Large intestine (tissue), 3 donors: Measurements from ENCODE around the gene CNTN1. TPM values are rescaled to one million over a fixed set of nuclear protein-coding genes. Genes with fewer than 3 reads are reported as not detected.

ENCODE experiments used
- DNase-seq, 2 donors: peaks; one replicate each; pipeline versions ENCODE4 v3.0.0 to v3.0.0-alpha.2; 2013
- H3K27ac ChIP-seq: one replicate; pipeline ENCODE4 v1.5.1; 2013; ENCODE audit warnings: low read length
- H3K27me3 ChIP-seq: 2 replicates; pipeline ENCODE4 v1.6.1; 2013; ENCODE audit warnings: low read length; ENCODE audit not compliant: control insufficient read depth, insufficient read depth
- H3K36me3 ChIP-seq: 2 replicates; pipeline ENCODE4 v1.6.1; 2013; ENCODE audit warnings: low read length; ENCODE audit not compliant: control insufficient read depth, insufficient read depth
- H3K4me1 ChIP-seq: one replicate; pipeline ENCODE4 v1.6.1; 2013; ENCODE audit warnings: low read length; ENCODE audit not compliant: control insufficient read depth, insufficient read depth
- H3K4me3 ChIP-seq: one replicate; pipeline ENCODE4 v1.5.1; 2013; ENCODE audit warnings: low read length
- H3K9me3 ChIP-seq: one replicate; pipeline ENCODE4 v1.6.1; 2013; ENCODE audit warnings: mild to moderate bottlenecking, low read depth, low read length, moderate library complexity; ENCODE audit not compliant: control insufficient read depth
- WGBS: methylation state at CpG from one replicate; pipeline ENCODE4 v1.1.5; 2013; ENCODE audit warnings: low lambda C conversion rate; ENCODE audit not compliant: insufficient coverage; 5-methylcytosine and 5-hydroxymethylcytosine counted together
- polyA plus RNA-seq: library from polyadenylated mRNA; unstranded; fragments of 120-200 nt; gene quantifications from one replicate; pipeline ENCODE4 v1.2.1, GENCODE V29; 2013

CNTN1 gene
- polyA plus RNA-seq, 1 donor = 7.4 TPM

GRCh38 chr12:40760821-40761220 lies 68.6 kb downstream of the CNTN1 start:
- Histone ChIP-seq H3K36me3 (no peaks in the 10 kb centered on the region), H3K4me1 (no peaks in the 10 kb centered on the region), H3K4me3 (no peak overlapping the region), H3K27me3 (no peaks in the 10 kb centered on the region), H3K27ac (no peak overlapping the region), H3K9me3 (no peaks in the 10 kb centered on the region)
- no peak for DNase-seq

GRCh38 chr12:40762072-40762471 lies 69.8 kb downstream of the CNTN1 start:
- WGBS = no CpG with 5 or more reads among the region's 1 CpG
- no peak for DNase-seq

GRCh38 chr12:40768125-40768864 lies 76.1 kb downstream of the CNTN1 start:
- no peaks in the 10 kb centered on the region for H3K4me1 ChIP-seq
- no peak overlapping the region for H3K4me3 ChIP-seq
- no peaks in the 10 kb centered on the region for H3K9me3 ChIP-seq
- H3K27me3 ChIP-seq = no peaks in the 10 kb centered on the region
- H3K36me3 ChIP-seq = no peaks in the 10 kb centered on the region
- 33% methylated on average over 2 of the region's 8 CpGs for WGBS
- no peak overlapping the region for H3K27ac ChIP-seq
- no peak for DNase-seq

More at GRCh38 chr12:40762072-40762471, 69.8 kb downstream of the CNTN1 start:
- H3K4me1 ChIP-seq = no peaks in the 10 kb centered on the region
- no peaks in the 10 kb centered on the region for H3K9me3 ChIP-seq
- H3K27me3 ChIP-seq = no peaks in the 10 kb centered on the region
- no peak overlapping the region for H3K4me3 ChIP-seq
- H3K27ac ChIP-seq = no peak overlapping the region
- H3K36me3 ChIP-seq = no peaks in the 10 kb centered on the region

GRCh38 chr12:40769846-40770245 lies 77.6 kb downstream of the CNTN1 start:
- WGBS = 43% methylated on average over 2 of the region's 2 CpGs
- Histone ChIP-seq H3K4me1 (no peaks in the 10 kb centered on the region), H3K4me3 (no peak overlapping the region), H3K36me3 (no peaks in the 10 kb centered on the region), H3K27me3 (no peaks in the 10 kb centered on the region), H3K9me3 (no peaks in the 10 kb centered on the region), H3K27ac (no peak overlapping the region)
- DNase-seq = no peak

- Histone ChIP-seq H3K27me3 (no peaks in the 10 kb centered on the region), H3K27ac (no peak overlapping the region), H3K4me1 (no peaks in the 10 kb centered on the region), H3K9me3 (no peaks in the 10 kb centered on the region), H3K4me3 (no peak overlapping the region), H3K36me3 (no peaks in the 10 kb centered on the region)
- no peak for DNase-seq
- 83% methylated on average over 1 of the region's 2 CpGs for WGBS
Observed at GRCh38 chr12:40770781-40771180, 78.5 kb downstream of the CNTN1 start.

- no peak for DNase-seq
- H3K4me3 ChIP-seq = no peak overlapping the region
- H3K36me3 ChIP-seq = no peaks in the 10 kb centered on the region
- WGBS = 93% methylated on average over 2 of the region's 2 CpGs
- H3K4me1 ChIP-seq = no peaks in the 10 kb centered on the region
- no peaks in the 10 kb centered on the region for H3K9me3 ChIP-seq
- H3K27ac ChIP-seq = no peak overlapping the region
- no peaks in the 10 kb centered on the region for H3K27me3 ChIP-seq
Observed at GRCh38 chr12:40775661-40776060, 83.4 kb downstream of the CNTN1 start.

- DNase-seq = no peak
- H3K27me3 ChIP-seq = no peaks in the 10 kb centered on the region
- no peaks in the 10 kb centered on the region for H3K9me3 ChIP-seq
- WGBS = 83% methylated on average over 1 of the region's 2 CpGs
- no peak overlapping the region for H3K27ac ChIP-seq
- no peak overlapping the region for H3K4me3 ChIP-seq
- H3K4me1 ChIP-seq = no peaks in the 10 kb centered on the region
- H3K36me3 ChIP-seq = no peaks in the 10 kb centered on the region
Observed at GRCh38 chr12:40784102-40784501, 91.9 kb downstream of the CNTN1 start.

GRCh38 chr12:40788276-40788675 lies 96.0 kb downstream of the CNTN1 start:
- H3K9me3 ChIP-seq = no peaks in the 10 kb centered on the region
- no peak for DNase-seq
- no peaks in the 10 kb centered on the region for H3K36me3 ChIP-seq
- H3K4me3 ChIP-seq = no peak overlapping the region
- no peaks in the 10 kb centered on the region for H3K27me3 ChIP-seq
- no peaks in the 10 kb centered on the region for H3K4me1 ChIP-seq
- no CpG with 5 or more reads among the region's 3 CpGs for WGBS
- no peak overlapping the region for H3K27ac ChIP-seq

GRCh38 chr12:40792792-40793386 lies 100.7 kb downstream of the CNTN1 start:
- Histone ChIP-seq H3K36me3 (no peaks in the 10 kb centered on the region), H3K27me3 (no peaks in the 10 kb centered on the region), H3K4me3 (no peak overlapping the region), H3K27ac (no peak overlapping the region), H3K4me1 (no peaks in the 10 kb centered on the region), H3K9me3 (no peaks in the 10 kb centered on the region)
- DNase-seq = no peak
- WGBS = 30% methylated on average over 2 of the region's 5 CpGs

GRCh38 chr12:40793471-40793870 lies 101.2 kb downstream of the CNTN1 start:
- Histone ChIP-seq H3K27ac (no peak overlapping the region), H3K27me3 (no peaks in the 10 kb centered on the region), H3K4me3 (no peak overlapping the region), H3K36me3 (no peaks in the 10 kb centered on the region), H3K9me3 (no peaks in the 10 kb centered on the region), H3K4me1 (no peaks in the 10 kb centered on the region)
- WGBS = no CpG with 5 or more reads among the region's 1 CpG
- no peak for DNase-seq

GRCh38 chr12:40794087-40794486 lies 101.8 kb downstream of the CNTN1 start:
- Histone ChIP-seq H3K4me3 (no peak overlapping the region), H3K27me3 (no peaks in the 10 kb centered on the region), H3K9me3 (no peaks in the 10 kb centered on the region), H3K4me1 (no peaks in the 10 kb centered on the region), H3K27ac (no peak overlapping the region), H3K36me3 (no peaks in the 10 kb centered on the region)
- DNase-seq = no peak
